ENCODE measurements around the gene DOP1B. TPM values are rescaled to one million over a fixed set of nuclear protein-coding genes. Genes with fewer than 3 reads are reported as not detected.

Gene DOP1B
- total RNA-seq, result 2.3 TPM in 2 replicates

DNA sequence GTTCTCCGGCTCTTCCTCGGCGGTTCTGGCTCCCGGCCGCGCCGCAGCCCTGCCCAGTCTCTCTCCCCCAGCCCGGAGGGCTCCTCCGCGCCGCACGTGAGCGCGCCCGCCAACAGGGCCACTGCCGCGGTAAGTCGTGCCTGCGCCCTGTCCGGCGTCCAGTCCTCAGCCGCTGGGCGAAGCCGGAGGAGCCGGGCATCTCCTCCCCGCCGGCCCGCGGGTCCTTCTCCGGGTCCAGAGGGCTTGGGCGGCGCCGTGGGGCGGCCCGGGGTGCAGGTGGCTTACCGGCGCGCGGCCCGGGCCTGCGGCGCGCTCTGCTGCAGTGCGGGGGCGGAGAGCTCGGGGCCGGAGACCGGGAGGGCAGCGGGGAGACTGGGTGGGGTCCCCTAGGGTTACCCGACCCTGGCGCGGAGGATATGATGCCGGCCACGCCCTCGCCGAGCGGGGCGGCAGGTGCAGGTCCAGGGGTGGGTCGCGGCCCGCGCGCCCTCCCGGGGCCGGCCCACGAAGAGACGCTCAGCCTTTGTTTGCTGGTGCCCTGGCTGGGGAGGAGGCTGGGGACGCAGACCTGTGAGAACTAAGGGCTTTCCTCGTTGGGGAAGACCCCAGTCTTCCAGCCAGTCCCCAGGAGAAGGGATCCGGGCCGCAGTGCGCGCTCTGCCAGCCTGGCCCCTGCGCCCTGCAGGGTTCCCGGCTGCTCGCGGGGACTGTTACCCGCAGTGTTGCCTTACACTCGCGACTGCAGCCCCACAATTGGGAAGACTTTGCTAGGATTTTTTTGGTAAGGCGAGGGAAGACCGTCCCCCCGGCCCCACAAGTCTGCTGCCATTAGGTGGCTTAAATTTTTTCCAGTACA lies at the start of gene DOP1B:
TSS of gene DOP1B (plus strand) at position 10 of the 856 bp plus-strand sequence. CDS start 7,910 bp downstream, outside the sequence.

DNA sequence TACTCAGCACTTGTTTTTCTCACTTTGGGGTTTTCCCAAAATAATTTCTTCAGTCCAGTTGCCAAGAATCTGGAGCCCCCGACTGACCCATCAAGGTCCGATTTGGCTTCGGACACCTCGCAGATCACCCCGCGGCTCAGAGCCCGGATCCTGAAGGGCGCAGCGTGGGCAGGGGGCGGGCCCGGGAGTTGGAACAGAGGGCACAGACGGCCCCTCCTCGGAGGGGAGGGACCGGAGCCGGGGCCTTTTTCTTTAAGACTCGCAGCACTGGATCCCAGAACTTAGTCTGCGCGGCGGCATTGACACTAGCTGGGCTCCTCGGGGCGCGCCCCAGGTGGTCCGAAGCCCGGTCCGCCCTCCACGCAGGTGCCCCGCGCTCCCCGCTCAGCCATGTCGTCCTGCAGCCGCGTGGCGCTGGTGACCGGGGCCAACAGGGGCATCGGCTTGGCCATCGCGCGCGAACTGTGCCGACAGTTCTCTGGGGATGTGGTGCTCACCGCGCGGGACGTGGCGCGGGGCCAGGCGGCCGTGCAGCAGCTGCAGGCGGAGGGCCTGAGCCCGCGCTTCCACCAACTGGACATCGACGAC lies 21.7 kb upstream of the DOP1B start, which contains the start of gene CBR3:
TSS of gene CBR3 (plus strand) at position 277 of the 588 bp plus-strand sequence. CDS start at position 391, 114 bp downstream.

Other genes with a start within 250 kb of the DOP1B start
- 8.5 and 10.4 TPM in 2 replicates for gene SETD4, start 96.3 kb upstream of the DOP1B start, total RNA-seq
- 19.5 and 29.2 TPM in 2 replicates for gene CBR1, start 86.8 kb upstream of the DOP1B start, total RNA-seq
- gene CBR3, start 21.7 kb upstream of the DOP1B start, total RNA-seq, result 0.69 and 0.76 TPM in 2 replicates
- 35.9 and 46.3 TPM in 2 replicates for gene MORC3, start 163.4 kb downstream of the DOP1B start, total RNA-seq
- gene CHAF1B, start 228.6 kb downstream of the DOP1B start, total RNA-seq, result 1.6 and 2.0 TPM in 2 replicates